Muscle of arm (tissue), 12 donors: ENCODE results near the gene GPR82. TPM values are rescaled to one million over a fixed set of nuclear protein-coding genes. Genes with fewer than 3 reads are reported as not detected.

Experiments
- polyA plus RNA-seq, 12 donors: library from polyadenylated mRNA; unstranded; fragments of 120-200 nt; gene quantifications; one replicate each; pipeline ENCODE4 v1.2.1, GENCODE V29; 2013; ENCODE audit not compliant: insufficient read length in 12 of 12

GPR82 gene
- polyA plus RNA-seq, 12 donors = 0.09 to 0.22 (median 0.13) TPM; not detected in 5

Other genes with a start within 250 kb of the GPR82 start
- 10 to 100 TPM in 1 of 12 donors, 1 to 10 TPM in 10, not detected in 1; 4.2 to 10.6 (median 7.7) TPM for gene GPR34, start 35.2 kb upstream of the GPR82 start, polyA plus RNA-seq
- 10 to 100 TPM in 11 of 12 donors, not detected in 1; 20.0 to 47.7 (median 27.4) TPM for gene CASK, start 199.4 kb downstream of the GPR82 start, polyA plus RNA-seq